Keratinocyte (primary cell): ENCODE results near the gene ADI1.

ENCODE experiments used
- EZH2 ChIP-seq: IDR thresholded peaks from one replicate; pipeline ENCODE4 v1.6.1; 2012; ENCODE audit warnings: inconsistent platforms, mild to moderate bottlenecking, low read length, moderate library complexity
- TF ChIP-seq, protein P1 (sequence below), 3 experiments: IDR thresholded peaks in 1 of 3; conservative IDR thresholded peaks in 1 of 3; optimal IDR thresholded peaks in 1 of 3; 2 replicates in 2 of 3; 3 replicates in 1 of 3; pipeline versions ENCODE3 to v1.5.1; 2011; ENCODE audit warnings: low read length in 3 of 3, mild to moderate bottlenecking in 3 of 3, moderate library complexity in 2 of 3, control low read depth in 1 of 3, inconsistent platforms in 1 of 3; ENCODE audit not compliant: insufficient read depth in 2 of 3; ENCODE audit errors: extremely low read depth in 1 of 3

- TF ChIP-seq, protein P1, sequence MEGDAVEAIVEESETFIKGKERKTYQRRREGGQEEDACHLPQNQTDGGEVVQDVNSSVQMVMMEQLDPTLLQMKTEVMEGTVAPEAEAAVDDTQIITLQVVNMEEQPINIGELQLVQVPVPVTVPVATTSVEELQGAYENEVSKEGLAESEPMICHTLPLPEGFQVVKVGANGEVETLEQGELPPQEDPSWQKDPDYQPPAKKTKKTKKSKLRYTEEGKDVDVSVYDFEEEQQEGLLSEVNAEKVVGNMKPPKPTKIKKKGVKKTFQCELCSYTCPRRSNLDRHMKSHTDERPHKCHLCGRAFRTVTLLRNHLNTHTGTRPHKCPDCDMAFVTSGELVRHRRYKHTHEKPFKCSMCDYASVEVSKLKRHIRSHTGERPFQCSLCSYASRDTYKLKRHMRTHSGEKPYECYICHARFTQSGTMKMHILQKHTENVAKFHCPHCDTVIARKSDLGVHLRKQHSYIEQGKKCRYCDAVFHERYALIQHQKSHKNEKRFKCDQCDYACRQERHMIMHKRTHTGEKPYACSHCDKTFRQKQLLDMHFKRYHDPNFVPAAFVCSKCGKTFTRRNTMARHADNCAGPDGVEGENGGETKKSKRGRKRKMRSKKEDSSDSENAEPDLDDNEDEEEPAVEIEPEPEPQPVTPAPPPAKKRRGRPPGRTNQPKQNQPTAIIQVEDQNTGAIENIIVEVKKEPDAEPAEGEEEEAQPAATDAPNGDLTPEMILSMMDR (optimal IDR thresholded peaks at IDR 0.05 in 1 of 3, IDR thresholded peaks at IDR 0.05 in 1 of 3, conservative IDR thresholded peaks at IDR 0.05 in 1 of 3; ENCODE audit: extremely low read depth in 1 of 3, insufficient read depth in 2 of 3, low read length in 3 of 3) = no peak
- TF ChIP-seq EZH2 = no peak
These were observed 25.7 kb downstream of the ADI1 start for GRCh38 chr2:3493615-3494007.
